ENCODE data around the gene RABAC1. TPM values are rescaled to one million over a fixed set of nuclear protein-coding genes. Genes with fewer than 3 reads are reported as not detected.
A peak's percentile ranks its signal among the peaks of the same experiment; 100 is the strongest.

Gene RABAC1
- total RNA-seq, 1 experiment from 2014 or later, result 94.0 TPM

DNA sequence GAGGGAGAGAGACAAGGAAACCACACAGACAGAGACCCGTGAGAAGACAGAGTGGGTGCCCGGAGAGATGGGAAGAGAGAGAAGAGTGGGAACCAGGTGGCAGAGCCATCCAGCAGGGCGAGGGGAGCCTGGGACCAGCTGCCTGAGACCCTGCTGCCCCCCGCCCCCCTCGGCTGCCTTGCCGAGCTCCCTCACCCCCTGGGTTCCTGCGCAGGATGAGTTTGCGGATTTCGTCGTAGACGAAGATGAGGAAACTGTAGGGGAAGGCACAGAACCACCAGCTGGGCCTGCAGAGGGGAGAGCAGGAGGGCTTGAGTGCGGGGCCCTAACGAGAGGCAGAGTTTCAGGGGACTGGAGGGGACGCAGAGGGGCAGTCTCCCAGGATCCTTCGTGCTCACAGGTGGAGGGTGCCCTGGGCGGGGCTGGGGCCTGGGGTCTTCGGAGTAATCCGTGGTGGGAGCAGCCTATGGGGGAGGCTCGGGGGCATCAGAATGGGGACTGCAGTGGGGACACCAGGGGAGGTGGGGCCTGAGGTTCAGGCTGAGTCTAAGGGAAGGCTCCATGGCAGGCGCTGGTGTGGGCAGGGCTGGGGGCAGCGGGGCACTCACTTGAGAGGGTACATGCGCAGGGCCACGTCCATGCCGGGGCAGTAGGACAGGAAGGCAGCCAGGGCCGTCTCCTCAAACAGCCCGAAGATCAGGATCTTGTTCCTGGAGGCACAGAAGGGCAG, 8.1 kb upstream of the RABAC1 start:
- Histone ChIP-seq H3T11ph (ENCODE audit: low read length) (no peak overlapping the region), H2BK20ac (ENCODE audit: low read depth, low read length, poor library complexity, severe bottlenecking) (no peak overlapping the region), H3K56ac (ENCODE audit: insufficient read length, low read depth, low read length) (no peak overlapping the region), H2AFZ (ENCODE audit: low read length) (no peak overlapping the region), H3K18ac (ENCODE audit: insufficient read length, low read depth, low read length) (no peak overlapping the region), H2AK5ac (ENCODE audit: insufficient read length, low read length) (no peak overlapping the region), H3K9me3 (ENCODE audit: control insufficient read depth, low read depth, low read length) (no peaks in the 10 kb centered on the region), H3K79me1 (ENCODE audit: insufficient read depth, low read depth, low read length, poor library complexity, severe bottlenecking) (no peaks in the 10 kb centered on the region), H3K14ac (ENCODE audit: insufficient read depth, low read length) (no peak overlapping the region), H2BK15ac (ENCODE audit: low read depth, low read length) (no peak overlapping the region), H2BK120ac (ENCODE audit: low read depth, low read length, poor library complexity, severe bottlenecking) (no peak overlapping the region), H3K4me2 (ENCODE audit: insufficient read depth, insufficient read length, low read length) (no peak overlapping the region), H4K8ac (replicated peaks; ENCODE audit: insufficient read length, low read depth, low read length) (no peak overlapping the region), H2BK12ac (ENCODE audit: insufficient read length, low read depth, low read length) (no peak overlapping the region), H3K23me2 (ENCODE audit: insufficient read length, low read depth, low read length, poor library complexity, severe bottlenecking) (no peaks in the 10 kb centered on the region), H4K5ac (ENCODE audit: insufficient read length, low read depth, low read length) (no peak overlapping the region), H4K20me1 (ENCODE audit: control insufficient read depth, insufficient read depth, insufficient read length) (no peaks in the 10 kb centered on the region), H3K79me2 (ENCODE audit: insufficient read depth, low read length) (no peaks in the 10 kb centered on the region), H3K23ac (ENCODE audit: insufficient read length, low read depth, low read length) (no peak overlapping the region), H4K91ac (ENCODE audit: insufficient read length, low read depth, low read length) (no peak overlapping the region), H2BK5ac (ENCODE audit: insufficient read length, low read length) (no peak overlapping the region), H3K4me1 (ENCODE audit: insufficient read depth, low read length) (no peaks in the 10 kb centered on the region), H3K27me3 (ENCODE audit: insufficient read depth, low read length) (no peaks in the 10 kb centered on the region), H3K9ac (ENCODE audit: extremely low read depth, insufficient read length, low read length) (no peak overlapping the region), H3K27ac (ENCODE audit: insufficient read length, low read depth, low read length) (no peak overlapping the region), H3K4ac (ENCODE audit: low read depth, low read length) (no peak overlapping the region)
- DNase-seq, result no peak
- no CpG with 5 or more reads among the region's 26 CpGs for WGBS (ENCODE audit: extremely low coverage, insufficient read length, low lambda C conversion rate)
- H3K9me3 Mint-ChIP-seq, result no peaks in the 10 kb centered on the region
- no peaks in the 10 kb centered on the region; the same call in none of the 2 replicates for H3K27me3 Mint-ChIP-seq (ENCODE audit: low read depth)
- H3K27ac Mint-ChIP-seq, result peak overlapping the region in 1 of 3 experiments; percentile 34; a peak in 1 of 7 replicates
- no peak for TF ChIP-seq CTCF (conservative IDR thresholded peaks at IDR 0.05)
- H3K36me3 Mint-ChIP-seq (ENCODE audit: insufficient read depth in 1 of 3, low read depth in 3 of 3), result peaks cover 0 to 18% (median 7%) of the 10 kb centered on the region in 3 experiments; a peak in 3 of 7 replicates
- no peak overlapping the region for H3K4me3 Mint-ChIP-seq
- peaks cover 0 to 4% of the 10 kb centered on the region in 2 experiments; a peak in 2 of 4 replicates for H3K4me1 Mint-ChIP-seq
